Epithelial cell of esophagus (primary cell): ENCODE measurements around the gene RAD51B.

ENCODE experiments used
- DNase-seq: peaks from one replicate; pipeline ENCODE4 v3.0.0; 2010; ENCODE audit warnings: low read depth
- H3K4me3 ChIP-seq: 2 replicates; pipeline ENCODE4 v1.5.1; 2011; ENCODE audit warnings: mild to moderate bottlenecking, low read length, control low read depth
- CTCF ChIP-seq: IDR thresholded peaks from 2 replicates; pipeline ENCODE4 v1.5.1; 2011; ENCODE audit warnings: low read depth, mild to moderate bottlenecking, low read length, control low read depth, inconsistent platforms; ENCODE audit not compliant: insufficient read depth; ENCODE audit errors: missing control alignments

The RAD51B gene

GRCh38 chr14:68528040-68528687, 708.6 kb downstream of the RAD51B start:
- no peak for DNase-seq
- TF ChIP-seq CTCF = no peak

GRCh38 chr14:68530443-68530842, 710.9 kb downstream of the RAD51B start:
- no peak for TF ChIP-seq CTCF
- H3K4me3 ChIP-seq = no peak overlapping the region
- no peak for DNase-seq

More at GRCh38 chr14:68528040-68528687, 708.6 kb downstream of the RAD51B start:
- no peak overlapping the region for H3K4me3 ChIP-seq

GRCh38 chr14:68532496-68532895, 712.9 kb downstream of the RAD51B start:
- TF ChIP-seq CTCF = no peak
- DNase-seq = no peak
- no peak overlapping the region for H3K4me3 ChIP-seq

GRCh38 chr14:68534276-68534675, 714.7 kb downstream of the RAD51B start:
- no peak for DNase-seq
- TF ChIP-seq CTCF = no peak
- H3K4me3 ChIP-seq = no peak overlapping the region

GRCh38 chr14:68535404-68536017, 715.9 kb downstream of the RAD51B start:
- TF ChIP-seq CTCF = no peak
- peak; percentile 95 for DNase-seq
- no peak overlapping the region for H3K4me3 ChIP-seq

GRCh38 chr14:68536018-68536410, 716.4 kb downstream of the RAD51B start:
- TF ChIP-seq CTCF = no peak
- no peak overlapping the region for H3K4me3 ChIP-seq
- no peak for DNase-seq

- H3K4me3 ChIP-seq = no peak overlapping the region
- no peak for TF ChIP-seq CTCF
- DNase-seq = no peak
Observed at GRCh38 chr14:68538639-68539038, 719.1 kb downstream of the RAD51B start.
